ENCODE results near the gene IRF9. TPM values are rescaled to one million over a fixed set of nuclear protein-coding genes. Genes with fewer than 3 reads are reported as not detected.

The IRF9 gene
- total RNA-seq, 1 donor from 2014 or later: 45.1 TPM

- no peak for DNase-seq (ENCODE audit: low read depth)
- H3K4me3 ChIP-seq (ENCODE audit: low read depth, low read length): no peak overlapping the region
- TF ChIP-seq, protein P1, sequence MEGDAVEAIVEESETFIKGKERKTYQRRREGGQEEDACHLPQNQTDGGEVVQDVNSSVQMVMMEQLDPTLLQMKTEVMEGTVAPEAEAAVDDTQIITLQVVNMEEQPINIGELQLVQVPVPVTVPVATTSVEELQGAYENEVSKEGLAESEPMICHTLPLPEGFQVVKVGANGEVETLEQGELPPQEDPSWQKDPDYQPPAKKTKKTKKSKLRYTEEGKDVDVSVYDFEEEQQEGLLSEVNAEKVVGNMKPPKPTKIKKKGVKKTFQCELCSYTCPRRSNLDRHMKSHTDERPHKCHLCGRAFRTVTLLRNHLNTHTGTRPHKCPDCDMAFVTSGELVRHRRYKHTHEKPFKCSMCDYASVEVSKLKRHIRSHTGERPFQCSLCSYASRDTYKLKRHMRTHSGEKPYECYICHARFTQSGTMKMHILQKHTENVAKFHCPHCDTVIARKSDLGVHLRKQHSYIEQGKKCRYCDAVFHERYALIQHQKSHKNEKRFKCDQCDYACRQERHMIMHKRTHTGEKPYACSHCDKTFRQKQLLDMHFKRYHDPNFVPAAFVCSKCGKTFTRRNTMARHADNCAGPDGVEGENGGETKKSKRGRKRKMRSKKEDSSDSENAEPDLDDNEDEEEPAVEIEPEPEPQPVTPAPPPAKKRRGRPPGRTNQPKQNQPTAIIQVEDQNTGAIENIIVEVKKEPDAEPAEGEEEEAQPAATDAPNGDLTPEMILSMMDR (conservative IDR thresholded peaks at IDR 0.05; ENCODE audit: low read depth, low read length): no peak
Observed at GRCh38 chr14:24204163-24205146, 43.4 kb downstream of the IRF9 start.

DNA sequence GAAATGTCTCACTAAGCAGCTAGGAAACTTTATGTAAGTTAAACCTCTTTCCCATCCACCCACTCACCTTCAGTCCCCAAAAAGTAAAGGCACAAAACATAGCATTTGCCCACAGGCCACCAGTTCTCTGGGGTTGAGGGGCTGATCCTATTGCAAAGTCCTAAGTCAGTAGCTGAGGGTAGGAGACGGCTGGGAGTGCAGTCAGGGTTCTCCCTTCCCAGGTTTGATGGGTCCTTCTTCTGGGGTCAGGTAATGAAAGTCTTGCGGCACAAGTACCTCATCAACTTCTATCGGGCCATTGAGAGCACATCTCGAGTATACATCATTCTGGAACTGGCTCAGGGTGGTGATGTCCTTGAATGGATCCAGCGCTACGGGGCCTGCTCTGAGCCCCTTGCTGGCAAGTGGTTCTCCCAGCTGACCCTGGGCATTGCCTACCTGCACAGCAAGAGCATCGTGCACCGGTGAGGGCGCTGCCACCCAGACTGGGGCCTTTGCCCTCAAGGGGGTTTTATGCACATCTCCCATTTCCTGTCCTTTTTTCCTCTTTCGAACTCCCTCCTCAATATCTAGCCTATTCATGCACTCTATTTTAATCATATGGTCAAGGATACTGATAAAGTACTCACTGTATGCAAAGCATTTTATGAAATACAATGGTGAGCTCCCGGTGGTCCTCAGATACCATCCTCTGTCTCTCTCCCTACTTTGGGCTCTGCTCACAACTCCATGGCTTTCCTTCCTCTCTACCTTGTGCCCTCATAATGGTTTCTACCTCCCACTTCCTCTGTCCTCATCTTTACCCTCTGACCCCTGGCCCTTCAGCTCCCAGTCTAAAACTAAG lies 45.4 kb downstream of the IRF9 start:
- no peak overlapping the region for H3K4me3 ChIP-seq (ENCODE audit: low read depth, low read length)
- TF ChIP-seq, protein P1 (conservative IDR thresholded peaks at IDR 0.05; ENCODE audit: low read depth, low read length): no peak

DNA sequence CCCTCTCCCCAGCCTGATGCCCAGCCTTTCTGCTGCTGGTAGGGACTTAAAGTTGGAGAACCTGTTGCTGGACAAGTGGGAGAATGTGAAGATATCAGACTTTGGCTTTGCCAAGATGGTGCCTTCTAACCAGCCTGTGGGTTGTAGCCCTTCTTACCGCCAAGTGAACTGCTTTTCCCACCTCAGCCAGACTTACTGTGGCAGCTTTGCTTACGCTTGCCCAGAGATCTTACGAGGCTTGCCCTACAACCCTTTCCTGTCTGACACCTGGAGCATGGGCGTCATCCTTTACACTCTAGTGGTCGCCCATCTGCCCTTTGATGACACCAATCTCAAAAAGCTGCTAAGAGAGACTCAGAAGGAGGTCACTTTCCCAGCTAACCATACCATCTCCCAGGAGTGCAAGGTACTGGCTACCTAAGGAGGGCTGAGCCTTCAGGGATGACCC lies 46.1 kb downstream of the IRF9 start:
- TF ChIP-seq, protein P1 (conservative IDR thresholded peaks at IDR 0.05; ENCODE audit: low read depth, low read length): no peak
- DNase-seq (ENCODE audit: low read depth): no peak
- no peak overlapping the region for H3K4me3 ChIP-seq (ENCODE audit: low read depth, low read length)

More for the DNA sequence above, 45.4 kb downstream of the IRF9 start:
- no peak for DNase-seq (ENCODE audit: low read depth)

- no peak overlapping the region for H3K4me3 ChIP-seq (ENCODE audit: low read depth, low read length)
- TF ChIP-seq, protein P1 (conservative IDR thresholded peaks at IDR 0.05; ENCODE audit: low read depth, low read length): no peak
- DNase-seq (ENCODE audit: low read depth): no peak
Observed at GRCh38 chr14:24207625-24208024, 46.6 kb downstream of the IRF9 start.

GRCh38 chr14:24211311-24211710 lies 50.2 kb downstream of the IRF9 start:
- TF ChIP-seq, protein P1 (conservative IDR thresholded peaks at IDR 0.05; ENCODE audit: low read depth, low read length): no peak
- no peak for DNase-seq (ENCODE audit: low read depth)
- H3K4me3 ChIP-seq (ENCODE audit: low read depth, low read length): no peak overlapping the region

- TF ChIP-seq, protein P1 (conservative IDR thresholded peaks at IDR 0.05; ENCODE audit: low read depth, low read length): peak; percentile 12
- DNase-seq (ENCODE audit: low read depth): peak; percentile 69
- peak within 1 kb of the TSS; percentile 72 for H3K4me3 ChIP-seq (ENCODE audit: low read depth, low read length)
Observed at GRCh38 chr14:24212924-24213865, 52.1 kb downstream of the IRF9 start, which contains the start of gene CHMP4A. Gene CHMP4A, minus strand, starts transcription at chr14:24213488. Its CDS starts 49 bp downstream, at chr14:24213439.
